Stimulated activated effector memory CD8-positive, alpha-beta T cell treated with anti-CD3 and anti-CD28 coated beads, Interleukin-12 subunit alpha, Interleukin-12 subunit beta, amount 100 ng/mL, for 72 hours (primary cell): ENCODE results near the gene ZNF511.
A peak's percentile ranks its signal among the peaks of the same experiment; 100 is the strongest.

Experiments
- ATAC-seq: fragments of 150-1000 bp; cut with Tn5 transposase; 2 replicates; pipeline ENCODE4 v1.10.0; 2021
- DNase-seq, 2 donors: peaks; one replicate each; pipeline ENCODE4 v3.0.0; 2021 to 2022; ENCODE audit warnings: low spot score in 2 of 2
- H3K27ac Mint-ChIP-seq: one replicate; pipeline ENCODE4 v1.8.0; 2022; ENCODE audit warnings: mild to moderate bottlenecking, mixed read lengths
- H3K36me3 Mint-ChIP-seq: one replicate; pipeline ENCODE4 v1.8.0; 2022; ENCODE audit warnings: mild to moderate bottlenecking, mixed read lengths
- H3K4me1 Mint-ChIP-seq: one replicate; pipeline ENCODE4 v1.8.0; 2022; ENCODE audit warnings: mixed read lengths
- H3K4me3 Mint-ChIP-seq: one replicate; pipeline ENCODE4 v1.8.0; 2022; ENCODE audit warnings: mild to moderate bottlenecking, mixed read lengths
- H3K9me3 Mint-ChIP-seq: one replicate; pipeline ENCODE4 v1.8.0; 2022; ENCODE audit warnings: mixed read lengths

ZNF511 gene

GRCh38 chr10:133270773-133271297 lies 37.9 kb upstream of the ZNF511 start:
- no peak for ATAC-seq
- peaks cover 92% of the 10 kb centered on the region for H3K36me3 Mint-ChIP-seq
- H3K4me1 Mint-ChIP-seq, result peaks cover 10% of the 10 kb centered on the region
- no peak overlapping the region for H3K27ac Mint-ChIP-seq
- no peaks in the 10 kb centered on the region for H3K9me3 Mint-ChIP-seq
- DNase-seq, result no peak
- H3K4me3 Mint-ChIP-seq, result no peak overlapping the region

- H3K36me3 Mint-ChIP-seq, result peaks cover 86% of the 10 kb centered on the region
- no peak overlapping the region for H3K4me3 Mint-ChIP-seq
- H3K27ac Mint-ChIP-seq, result no peak overlapping the region
- DNase-seq, result no peak
- no peak for ATAC-seq
- no peaks in the 10 kb centered on the region for H3K9me3 Mint-ChIP-seq
- H3K4me1 Mint-ChIP-seq, result peaks cover 7% of the 10 kb centered on the region
Measured at GRCh38 chr10:133271521-133272300, 37.0 kb upstream of the ZNF511 start.

- Mint-ChIP-seq H3K4me1 (peaks cover 8% of the 10 kb centered on the region), H3K27ac (no peak overlapping the region), H3K4me3 (no peak overlapping the region), H3K9me3 (no peaks in the 10 kb centered on the region), H3K36me3 (peaks cover 78% of the 10 kb centered on the region)
- ATAC-seq (no peak), DNase-seq (no peak)
Measured at GRCh38 chr10:133272301-133272963, 36.3 kb upstream of the ZNF511 start.

- H3K4me3 Mint-ChIP-seq, result peak overlapping the region; percentile 14
- H3K4me1 Mint-ChIP-seq, result peaks cover 13% of the 10 kb centered on the region
- H3K9me3 Mint-ChIP-seq, result no peaks in the 10 kb centered on the region
- no peak overlapping the region for H3K27ac Mint-ChIP-seq
- DNase-seq, result no peak
- ATAC-seq, result no peak
- peaks cover 73% of the 10 kb centered on the region for H3K36me3 Mint-ChIP-seq
Measured at GRCh38 chr10:133272964-133273420, 35.7 kb upstream of the ZNF511 start.

- no peak overlapping the region for H3K27ac Mint-ChIP-seq
- H3K4me3 Mint-ChIP-seq, result peak overlapping the region; percentile 14
- no peaks in the 10 kb centered on the region for H3K9me3 Mint-ChIP-seq
- peaks cover 20% of the 10 kb centered on the region for H3K4me1 Mint-ChIP-seq
- ATAC-seq (no peak), DNase-seq (no peak)
- H3K36me3 Mint-ChIP-seq, result peaks cover 72% of the 10 kb centered on the region
Measured at GRCh38 chr10:133273534-133274143, 35.1 kb upstream of the ZNF511 start.

- Mint-ChIP-seq H3K36me3 (peaks cover 63% of the 10 kb centered on the region), H3K9me3 (no peaks in the 10 kb centered on the region), H3K4me3 (peak overlapping the region; percentile 88), H3K4me1 (peaks cover 34% of the 10 kb centered on the region), H3K27ac (peak overlapping the region; percentile 88)
- ATAC-seq (peak; percentile 55), DNase-seq (peak; percentile 48 to 85)
Measured at GRCh38 chr10:133274751-133275683, 33.7 kb upstream of the ZNF511 start.

GRCh38 chr10:133275684-133276092 lies 33.0 kb upstream of the ZNF511 start:
- peaks cover 57% of the 10 kb centered on the region for H3K36me3 Mint-ChIP-seq
- DNase-seq (peak; percentile 40 to 80), ATAC-seq (peak; percentile 57)
- H3K4me1 Mint-ChIP-seq, result peaks cover 36% of the 10 kb centered on the region
- H3K9me3 Mint-ChIP-seq, result no peaks in the 10 kb centered on the region
- peak overlapping the region; percentile 88 for H3K4me3 Mint-ChIP-seq
- H3K27ac Mint-ChIP-seq, result peak overlapping the region; percentile 88

GRCh38 chr10:133276100-133276434 lies 32.6 kb upstream of the ZNF511 start:
- H3K9me3 Mint-ChIP-seq, result no peaks in the 10 kb centered on the region
- H3K4me1 Mint-ChIP-seq, result peaks cover 36% of the 10 kb centered on the region
- H3K36me3 Mint-ChIP-seq, result peaks cover 53% of the 10 kb centered on the region
- no peak for ATAC-seq
- peak overlapping the region; percentile 88 for H3K4me3 Mint-ChIP-seq
- peak overlapping the region; percentile 88 for H3K27ac Mint-ChIP-seq
- peak in 1 of 2 donors; percentile 64 for DNase-seq

- Mint-ChIP-seq H3K4me3 (peak within 1 kb of the TSS; percentile 88), H3K9me3 (no peaks in the 10 kb centered on the region), H3K27ac (peak within 1 kb of the TSS; percentile 88), H3K4me1 (peaks cover 36% of the 10 kb centered on the region), H3K36me3 (peaks cover 47% of the 10 kb centered on the region)
- ATAC-seq, result peak; percentile 57
- peak; percentile 58 to 80 for DNase-seq
Measured at GRCh38 chr10:133276435-133277201, 32.1 kb upstream of the ZNF511 start, which contains the start of gene ADAM8. TSS of gene ADAM8 (minus strand) at chr10:133276868. CDS start at chr10:133276817, 51 bp downstream.

- H3K27ac Mint-ChIP-seq, result peak overlapping the region; percentile 45
- DNase-seq (no peak), ATAC-seq (no peak)
- peak overlapping the region; percentile 88 for H3K4me3 Mint-ChIP-seq
- H3K9me3 Mint-ChIP-seq, result no peaks in the 10 kb centered on the region
- H3K36me3 Mint-ChIP-seq, result peaks cover 47% of the 10 kb centered on the region
- H3K4me1 Mint-ChIP-seq, result peaks cover 36% of the 10 kb centered on the region
Measured at GRCh38 chr10:133277277-133277992, 31.3 kb upstream of the ZNF511 start.

- Mint-ChIP-seq H3K27ac (peak overlapping the region; percentile 95), H3K4me1 (peaks cover 36% of the 10 kb centered on the region), H3K36me3 (peaks cover 43% of the 10 kb centered on the region), H3K9me3 (no peaks in the 10 kb centered on the region), H3K4me3 (peak overlapping the region; percentile 88)
- no peak for ATAC-seq
- DNase-seq, result no peak
Measured at GRCh38 chr10:133277993-133278576, 30.6 kb upstream of the ZNF511 start.

- Mint-ChIP-seq H3K4me3 (peak overlapping the region; percentile 88), H3K4me1 (peaks cover 36% of the 10 kb centered on the region), H3K27ac (peak overlapping the region; percentile 95), H3K9me3 (no peaks in the 10 kb centered on the region), H3K36me3 (peaks cover 45% of the 10 kb centered on the region)
- ATAC-seq (peak; percentile 78), DNase-seq (peak; percentile 62 to 88)
Measured at GRCh38 chr10:133278577-133279265, 30.0 kb upstream of the ZNF511 start.
